GM12891 (cell line): ENCODE measurements around the gene LANCL1.
"Not testable (repeated sequence)": the region's sequence is repeated elsewhere in the genome, so short reads cannot be mapped to it uniquely, and the experiment has no call there.

Experiments used
- DNase-seq: peaks from one replicate; pipeline ENCODE4 v3.0.0; 2011; ENCODE audit warnings: low spot score; ENCODE audit not compliant: insufficient read length
- FAIRE-seq: peaks from 2 replicates; lab custom pipeline; 2011; peaks lifted over from hg19 to GRCh38; lab: Jason Lieb, UNC
- PAX5 ChIP-seq: IDR thresholded peaks from 2 replicates; pipeline ENCODE4 v1.6.1; 2011; ENCODE audit warnings: low read length, moderate library complexity, mild to moderate bottlenecking; ENCODE audit not compliant: insufficient read depth, severe bottlenecking
- POLR2A ChIP-seq: IDR thresholded peaks from 2 replicates; pipeline ENCODE4 v1.6.1; 2011; ENCODE audit warnings: low read depth, low read length, control low read depth
- POLR2AphosphoS5 ChIP-seq: IDR thresholded peaks from 2 replicates; pipeline ENCODE4 v1.6.1; 2011; ENCODE audit warnings: low read depth, low read length, control low read depth
- POU2F2 ChIP-seq: IDR thresholded peaks from 2 replicates; pipeline ENCODE4 v1.6.1; 2011; ENCODE audit warnings: low read depth, mild to moderate bottlenecking, control low read depth, low read length, moderate library complexity
- SPI1 ChIP-seq: IDR thresholded peaks from 2 replicates; pipeline ENCODE4 v1.6.1; 2011; ENCODE audit warnings: low read depth, low read length, control low read depth
- TAF1 ChIP-seq: IDR thresholded peaks from 2 replicates; pipeline ENCODE4 v1.6.1; 2011; ENCODE audit warnings: low read depth, low read length, control low read depth

LANCL1 gene

GRCh38 chr2:210443527-210443926 lies 33.0 kb downstream of the LANCL1 start:
- DNase-seq (no peak), FAIRE-seq (no peak)
- TF ChIP-seq TAF1 = no peak
- TF ChIP-seq POU2F2 = no peak
- TF ChIP-seq SPI1 = no peak
- TF ChIP-seq POLR2A = no peak
- TF ChIP-seq POLR2AphosphoS5 = no peak
- no peak for TF ChIP-seq PAX5

GRCh38 chr2:210442878-210443277 lies 33.7 kb downstream of the LANCL1 start:
- DNase-seq (no peak), FAIRE-seq (no peak)
- TF ChIP-seq POLR2A = no peak
- TF ChIP-seq TAF1 = no peak
- 0 out of 2 replicates have a peak, but pooled peaks have one; percentile 8 for TF ChIP-seq SPI1
- no peak for TF ChIP-seq POLR2AphosphoS5
- no peak for TF ChIP-seq PAX5

DNA sequence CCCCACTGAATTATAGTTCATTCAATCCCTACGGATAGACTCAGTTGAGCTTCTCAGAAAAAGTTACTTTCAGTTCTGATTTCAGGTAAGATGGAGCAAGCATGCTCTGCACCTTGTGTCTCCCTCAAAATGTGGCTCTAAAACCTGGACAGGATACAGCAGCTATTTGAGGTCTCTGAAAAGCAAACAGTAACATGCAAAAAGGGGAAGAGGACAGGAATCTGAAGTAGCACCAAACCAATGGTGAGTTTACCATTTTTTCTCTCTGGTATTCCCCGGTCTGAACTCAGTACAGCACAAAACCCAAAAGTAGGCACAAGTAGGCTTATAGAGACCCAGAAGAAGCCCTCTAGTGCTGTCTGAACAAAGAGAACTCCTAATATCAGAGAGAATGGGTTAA lies 34.1 kb downstream of the LANCL1 start:
- TF ChIP-seq SPI1 = peak; percentile 25; the same call in 1 of the 2 replicates
- no peak for TF ChIP-seq PAX5
- no peak for TF ChIP-seq TAF1
- no peak for TF ChIP-seq POLR2AphosphoS5
- TF ChIP-seq POLR2A = no peak
- TF ChIP-seq POU2F2 = no peak
- FAIRE-seq (no peak), DNase-seq (no peak)

- no peak for FAIRE-seq
- TF ChIP-seq SPI1 (no peak), PAX5 (no peak), POLR2AphosphoS5 (no peak), TAF1 (no peak), POU2F2 (no peak), POLR2A (no peak)
- no peak for DNase-seq
Observed at GRCh38 chr2:210440206-210440605, 36.4 kb downstream of the LANCL1 start.

DNA sequence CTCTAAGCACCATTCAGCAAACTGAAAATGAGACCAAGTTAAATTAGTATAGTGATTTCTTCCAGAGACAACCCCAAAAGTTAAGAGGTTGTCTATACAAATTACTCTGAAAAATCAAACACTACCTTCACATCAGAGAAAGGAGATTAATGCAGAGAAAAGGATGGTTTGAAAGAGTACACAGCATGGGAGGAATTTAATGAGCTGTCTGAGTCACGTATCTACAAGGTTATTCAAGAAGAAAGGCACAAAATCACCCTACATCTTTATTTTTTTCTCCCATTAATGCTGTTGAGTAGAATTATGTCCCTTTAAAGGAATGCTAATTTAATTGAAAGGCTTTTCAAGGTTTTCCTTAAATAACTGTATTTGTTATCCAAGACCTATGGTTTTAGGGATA lies 41.1 kb downstream of the LANCL1 start:
- TF ChIP-seq TAF1 = no peak
- TF ChIP-seq SPI1 = no peak
- no peak for TF ChIP-seq POLR2A
- no peak for TF ChIP-seq POLR2AphosphoS5
- TF ChIP-seq PAX5 = no peak
- no peak for TF ChIP-seq POU2F2
- FAIRE-seq (no peak), DNase-seq (no peak)

- DNase-seq (no peak), FAIRE-seq (no peak)
- TF ChIP-seq POU2F2 = no peak
- no peak for TF ChIP-seq POLR2AphosphoS5
- no peak for TF ChIP-seq SPI1
- TF ChIP-seq POLR2A = no peak
- TF ChIP-seq PAX5 = no peak
- TF ChIP-seq TAF1 = no peak
Observed at GRCh38 chr2:210432633-210433032, 43.9 kb downstream of the LANCL1 start.

- FAIRE-seq (peak; percentile 23), DNase-seq (no peak)
- no peak for TF ChIP-seq POLR2A
- no peak for TF ChIP-seq TAF1
- TF ChIP-seq PAX5 = no peak
- TF ChIP-seq SPI1 = no peak
- no peak for TF ChIP-seq POU2F2
- TF ChIP-seq POLR2AphosphoS5 = no peak
Observed at GRCh38 chr2:210429403-210430137, 47.0 kb downstream of the LANCL1 start.

- DNase-seq (no peak), FAIRE-seq (no peak)
- TF ChIP-seq POLR2A = no peak
- TF ChIP-seq POU2F2 = no peak
- TF ChIP-seq POLR2AphosphoS5 = no peak
- no peak for TF ChIP-seq SPI1
- no peak for TF ChIP-seq TAF1
- no peak for TF ChIP-seq PAX5
Observed at GRCh38 chr2:210428393-210429179, 48.0 kb downstream of the LANCL1 start.

GRCh38 chr2:210427309-210427708 lies 49.2 kb downstream of the LANCL1 start:
- not testable (repeated sequence) for DNase-seq, FAIRE-seq

DNA sequence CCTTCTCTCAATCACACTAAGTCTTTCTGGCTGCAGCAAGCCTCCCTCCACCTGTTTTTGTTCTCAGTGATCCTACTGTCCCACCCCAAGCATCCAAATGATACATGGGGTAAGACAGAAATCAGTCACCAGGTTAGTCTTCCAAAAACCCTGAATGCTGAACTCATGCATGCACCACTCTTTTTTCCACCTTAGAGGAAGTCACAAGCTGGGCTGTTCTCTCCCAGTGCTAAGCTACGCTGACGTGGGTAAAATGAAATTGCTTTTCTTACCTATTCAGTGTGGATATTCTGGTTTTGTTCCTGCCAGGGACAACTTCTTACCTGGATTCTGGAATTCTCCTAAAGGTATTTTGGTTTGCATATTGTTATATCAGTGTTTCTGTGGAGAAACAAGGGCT lies 54.2 kb downstream of the LANCL1 start:
- TF ChIP-seq POLR2AphosphoS5 (no peak), SPI1 (no peak), POLR2A (no peak), PAX5 (no peak), POU2F2 (no peak), TAF1 (no peak)
- DNase-seq (no peak), FAIRE-seq (no peak)
